Breast epithelium (tissue), 3 donors: Measurements from ENCODE around the gene HERC3.

Source experiments
- POLR2AphosphoS5 ChIP-seq, 3 donors: sonication (generic); formaldehyde crosslinking; IDR thresholded peaks; one replicate each; pipeline ENCODE4 v1.6.1; 2017; ENCODE audit warnings: antibody characterized with exemption in 3 of 3
- TF ChIP-seq, protein P1 (sequence below), 3 donors: fragments of 450-650 bp; IDR thresholded peaks; one replicate each; pipeline ENCODE4 v1.5.1; 2016 to 2017; ENCODE audit warnings: antibody characterized with exemption in 3 of 3, mild to moderate bottlenecking in 3 of 3, moderate library complexity in 3 of 3

- TF ChIP-seq, protein P1, sequence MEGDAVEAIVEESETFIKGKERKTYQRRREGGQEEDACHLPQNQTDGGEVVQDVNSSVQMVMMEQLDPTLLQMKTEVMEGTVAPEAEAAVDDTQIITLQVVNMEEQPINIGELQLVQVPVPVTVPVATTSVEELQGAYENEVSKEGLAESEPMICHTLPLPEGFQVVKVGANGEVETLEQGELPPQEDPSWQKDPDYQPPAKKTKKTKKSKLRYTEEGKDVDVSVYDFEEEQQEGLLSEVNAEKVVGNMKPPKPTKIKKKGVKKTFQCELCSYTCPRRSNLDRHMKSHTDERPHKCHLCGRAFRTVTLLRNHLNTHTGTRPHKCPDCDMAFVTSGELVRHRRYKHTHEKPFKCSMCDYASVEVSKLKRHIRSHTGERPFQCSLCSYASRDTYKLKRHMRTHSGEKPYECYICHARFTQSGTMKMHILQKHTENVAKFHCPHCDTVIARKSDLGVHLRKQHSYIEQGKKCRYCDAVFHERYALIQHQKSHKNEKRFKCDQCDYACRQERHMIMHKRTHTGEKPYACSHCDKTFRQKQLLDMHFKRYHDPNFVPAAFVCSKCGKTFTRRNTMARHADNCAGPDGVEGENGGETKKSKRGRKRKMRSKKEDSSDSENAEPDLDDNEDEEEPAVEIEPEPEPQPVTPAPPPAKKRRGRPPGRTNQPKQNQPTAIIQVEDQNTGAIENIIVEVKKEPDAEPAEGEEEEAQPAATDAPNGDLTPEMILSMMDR (IDR thresholded peaks at IDR 0.05), result no peak
- no peak for TF ChIP-seq POLR2AphosphoS5 (IDR thresholded peaks at IDR 0.05)
Measured at GRCh38 chr4:88750369-88750768, 158.1 kb downstream of the HERC3 start.
